Erythroblast (primary cell): ENCODE data around the gene ACE.

ENCODE experiments used
- GATA1 ChIP-seq: IDR thresholded peaks from 2 replicates; pipeline ENCODE4 v1.6.1; 2011; ENCODE audit warnings: low read depth, mild to moderate bottlenecking, control low read depth, low read length, moderate library complexity
- POLR2A ChIP-seq: IDR thresholded peaks from 2 replicates; pipeline ENCODE4 v1.6.1; 2011; ENCODE audit warnings: mild to moderate bottlenecking, low read length

DNA sequence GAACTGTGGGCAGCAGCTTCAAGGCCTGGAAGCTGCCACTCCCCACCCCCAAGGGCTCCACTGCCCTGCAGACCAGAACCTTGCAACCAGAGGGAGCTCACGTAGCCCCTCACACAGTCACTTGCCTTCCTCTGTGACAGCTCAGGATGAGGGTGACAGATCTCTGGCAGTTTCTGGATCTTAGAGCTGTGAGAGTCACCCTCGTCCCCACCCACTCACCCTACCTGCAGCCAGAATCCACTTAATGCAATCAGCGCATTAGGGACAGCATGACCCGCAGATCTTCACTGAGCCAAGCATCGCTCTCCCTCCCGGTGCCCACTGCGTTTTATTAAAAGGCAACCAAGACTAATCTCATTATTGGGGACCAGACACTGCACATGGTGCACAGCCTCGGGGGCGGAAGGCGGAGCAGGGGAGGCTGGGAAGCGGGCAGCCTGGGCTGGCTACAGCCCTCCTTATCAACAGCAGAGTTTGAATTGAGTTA, 34.3 kb upstream of the ACE start:
- TF ChIP-seq POLR2A: no peak
- TF ChIP-seq GATA1: no peak
